ENCODE results near the gene AKNA.
"Not testable (repeated sequence)": the region's sequence is repeated elsewhere in the genome, so short reads cannot be mapped to it uniquely, and the experiment has no call there.

Gene AKNA

DNA sequence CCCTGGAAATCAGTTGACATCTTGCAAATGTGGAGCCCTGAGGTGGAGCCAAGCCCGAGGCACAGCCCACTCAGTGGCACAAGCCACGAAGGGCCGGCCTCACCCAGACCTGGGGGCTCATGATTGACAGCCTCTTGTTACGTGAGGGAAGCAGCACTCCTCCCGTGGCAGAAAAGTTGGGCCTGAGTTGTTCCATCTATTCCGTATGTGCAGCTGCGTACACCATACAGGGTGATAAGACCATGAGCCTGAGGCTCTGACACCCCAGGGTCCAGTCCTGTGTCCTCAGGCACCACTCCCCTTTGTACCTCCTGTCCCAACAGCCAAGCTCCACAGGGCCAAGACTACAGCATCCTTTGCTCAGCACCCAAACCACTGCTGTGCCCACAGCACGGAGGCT is 60.0 kb downstream of the AKNA start:
- in situ Hi-C loops (cut with MboI; ENCODE audit: low sequenced_read_pairs, unreplicated experiment), result no loop called here
- DNase-seq (ENCODE audit: low spot score), result peak; percentile 64
- TF ChIP-seq, protein P1, sequence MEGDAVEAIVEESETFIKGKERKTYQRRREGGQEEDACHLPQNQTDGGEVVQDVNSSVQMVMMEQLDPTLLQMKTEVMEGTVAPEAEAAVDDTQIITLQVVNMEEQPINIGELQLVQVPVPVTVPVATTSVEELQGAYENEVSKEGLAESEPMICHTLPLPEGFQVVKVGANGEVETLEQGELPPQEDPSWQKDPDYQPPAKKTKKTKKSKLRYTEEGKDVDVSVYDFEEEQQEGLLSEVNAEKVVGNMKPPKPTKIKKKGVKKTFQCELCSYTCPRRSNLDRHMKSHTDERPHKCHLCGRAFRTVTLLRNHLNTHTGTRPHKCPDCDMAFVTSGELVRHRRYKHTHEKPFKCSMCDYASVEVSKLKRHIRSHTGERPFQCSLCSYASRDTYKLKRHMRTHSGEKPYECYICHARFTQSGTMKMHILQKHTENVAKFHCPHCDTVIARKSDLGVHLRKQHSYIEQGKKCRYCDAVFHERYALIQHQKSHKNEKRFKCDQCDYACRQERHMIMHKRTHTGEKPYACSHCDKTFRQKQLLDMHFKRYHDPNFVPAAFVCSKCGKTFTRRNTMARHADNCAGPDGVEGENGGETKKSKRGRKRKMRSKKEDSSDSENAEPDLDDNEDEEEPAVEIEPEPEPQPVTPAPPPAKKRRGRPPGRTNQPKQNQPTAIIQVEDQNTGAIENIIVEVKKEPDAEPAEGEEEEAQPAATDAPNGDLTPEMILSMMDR (IDR thresholded peaks at IDR 0.05; ENCODE audit: borderline replicate concordance, control extremely low read depth, extremely low read depth, insufficient read depth, missing control alignments), result no peak

DNA sequence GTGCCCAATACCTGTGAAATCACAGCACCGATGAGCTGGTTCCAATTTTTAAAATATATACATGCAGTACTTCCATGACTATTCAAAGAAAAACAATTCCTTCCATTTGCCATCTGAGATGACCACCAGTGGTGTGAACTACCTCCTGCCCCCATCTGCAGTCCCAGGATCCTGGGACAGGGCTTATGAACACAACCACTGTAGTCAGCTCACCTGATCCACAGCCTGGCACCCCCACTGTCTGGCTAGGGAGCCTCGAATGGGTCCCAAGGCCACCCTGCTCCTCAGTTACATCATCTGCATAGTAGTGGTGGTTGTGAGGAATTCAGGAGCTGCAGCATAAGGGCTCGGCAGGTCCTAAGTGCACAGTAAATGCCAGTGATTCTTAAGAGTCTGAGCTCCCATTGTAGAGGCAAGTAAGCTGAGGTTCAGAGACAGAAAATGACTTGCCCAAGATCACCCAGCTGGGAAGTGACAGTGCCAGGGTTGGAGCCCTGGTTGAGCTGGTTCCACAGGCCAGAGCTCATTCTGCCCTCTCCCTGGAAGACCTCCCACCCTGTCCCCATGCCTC is 62.0 kb downstream of the AKNA start:
- peak; percentile 63 for DNase-seq (ENCODE audit: low spot score)
- in situ Hi-C loops (cut with MboI; ENCODE audit: low sequenced_read_pairs, unreplicated experiment), result not testable (repeated sequence)

DNA sequence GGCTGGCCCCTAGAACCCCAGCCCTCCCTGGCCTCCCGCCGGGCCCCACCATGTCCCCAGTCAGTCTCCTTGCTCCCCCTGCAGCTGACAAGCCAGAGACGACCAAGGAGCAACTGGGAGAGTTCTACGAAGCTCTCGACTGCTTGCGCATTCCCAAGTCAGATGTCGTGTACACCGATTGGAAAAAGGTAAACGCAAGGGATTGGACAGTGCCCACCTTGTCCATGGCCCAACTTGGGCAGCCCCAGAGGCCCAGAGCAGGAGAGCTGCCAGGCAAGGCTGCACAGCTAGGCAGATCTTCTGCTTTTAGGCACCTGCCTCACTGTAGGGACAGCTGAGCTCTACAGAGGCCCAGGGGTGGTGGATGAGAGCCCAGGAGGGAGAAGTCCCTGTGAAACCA is 62.8 kb downstream of the AKNA start:
- DNase-seq (ENCODE audit: low spot score); in situ Hi-C loops (cut with MboI; ENCODE audit: low sequenced_read_pairs, unreplicated experiment): not testable (repeated sequence)

DNA sequence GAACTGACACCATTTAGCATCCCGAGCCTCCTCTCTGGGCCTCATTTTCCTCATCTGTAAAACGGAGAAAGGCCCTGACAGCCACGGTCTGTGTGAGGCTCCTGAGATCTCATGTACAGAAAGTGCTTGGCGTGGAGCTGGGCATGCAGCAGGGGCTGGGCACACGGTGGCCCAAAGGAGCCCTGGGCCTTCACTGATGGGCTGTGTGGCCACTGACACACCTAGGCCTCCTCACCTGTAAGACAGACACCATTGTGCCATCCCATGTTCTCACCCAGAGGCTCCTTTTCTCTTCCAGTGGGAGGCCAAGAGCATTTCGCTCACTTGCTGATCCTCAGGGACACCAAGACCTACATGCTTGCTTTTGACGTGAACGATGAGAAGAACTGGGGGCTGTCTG is 63.3 kb downstream of the AKNA start:
- in situ Hi-C loops (cut with MboI; ENCODE audit: low sequenced_read_pairs, unreplicated experiment), result no loop called here

DNA sequence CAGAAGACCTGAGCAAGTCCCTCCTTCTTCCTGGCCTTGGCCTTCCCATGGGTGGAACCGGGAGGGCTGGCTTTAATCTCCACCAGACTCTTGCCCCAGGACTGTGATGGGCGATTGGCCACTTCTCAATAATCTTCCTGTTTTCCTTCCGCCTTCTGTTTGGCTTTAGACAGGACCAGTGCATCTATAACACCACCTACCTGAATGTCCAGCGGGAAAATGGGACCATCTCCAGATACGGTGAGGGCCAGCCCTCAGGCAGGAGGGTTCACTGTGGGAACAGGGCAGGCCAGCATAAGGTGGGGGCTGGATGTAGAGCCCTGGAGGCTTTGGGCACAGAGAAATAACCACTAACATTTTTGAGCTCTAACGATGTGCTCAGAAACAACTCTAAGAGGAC is 63.9 kb downstream of the AKNA start:
- in situ Hi-C loops (cut with MboI; ENCODE audit: low sequenced_read_pairs, unreplicated experiment); DNase-seq (ENCODE audit: low spot score): not testable (repeated sequence)

More for the DNA sequence above, 63.3 kb downstream of the AKNA start:
- TF ChIP-seq, protein P1 (IDR thresholded peaks at IDR 0.05; ENCODE audit: borderline replicate concordance, control extremely low read depth, extremely low read depth, insufficient read depth, missing control alignments), result no peak
- peak; percentile 75 for DNase-seq (ENCODE audit: low spot score)

DNA sequence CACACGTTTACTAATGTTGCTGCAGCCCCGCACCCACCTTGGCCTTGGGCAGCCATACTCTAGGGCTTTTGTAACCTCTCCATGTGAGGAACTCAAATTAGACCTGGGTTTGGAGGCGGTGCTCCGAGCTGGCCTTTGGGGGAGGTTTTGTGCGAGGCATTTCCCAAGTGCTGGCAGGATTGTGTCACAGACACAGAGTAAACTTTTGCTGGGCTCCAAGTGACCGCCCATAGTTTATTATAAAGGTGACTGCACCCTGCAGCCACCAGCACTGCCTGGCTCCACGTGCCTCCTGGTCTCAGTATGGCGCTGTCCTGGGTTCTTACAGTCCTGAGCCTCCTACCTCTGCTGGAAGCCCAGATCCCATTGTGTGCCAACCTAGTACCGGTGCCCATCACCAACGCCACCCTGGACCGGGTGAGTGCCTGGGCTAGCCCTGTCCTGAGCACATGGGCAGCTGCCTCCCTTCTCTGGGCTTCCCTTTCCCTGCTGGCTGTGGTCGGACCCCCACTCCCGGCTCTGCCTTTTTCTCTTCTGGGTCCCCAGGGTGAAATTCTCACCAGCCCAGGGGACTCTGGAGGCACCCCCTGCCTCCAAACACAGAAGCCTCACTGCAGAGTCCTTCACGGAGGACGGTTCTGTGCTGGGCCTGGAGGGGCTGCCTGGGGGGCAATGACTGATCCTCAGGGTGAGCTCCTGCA is 64.8 kb downstream of the AKNA start, which contains the start of gene ORM1:
Gene ORM1, plus strand, starts transcription at position 268 of the 701 bp plus-strand sequence. Its CDS starts 36 bp downstream, at position 304.
- DNase-seq (ENCODE audit: low spot score); in situ Hi-C loops (cut with MboI; ENCODE audit: low sequenced_read_pairs, unreplicated experiment): not testable (repeated sequence)

DNA sequence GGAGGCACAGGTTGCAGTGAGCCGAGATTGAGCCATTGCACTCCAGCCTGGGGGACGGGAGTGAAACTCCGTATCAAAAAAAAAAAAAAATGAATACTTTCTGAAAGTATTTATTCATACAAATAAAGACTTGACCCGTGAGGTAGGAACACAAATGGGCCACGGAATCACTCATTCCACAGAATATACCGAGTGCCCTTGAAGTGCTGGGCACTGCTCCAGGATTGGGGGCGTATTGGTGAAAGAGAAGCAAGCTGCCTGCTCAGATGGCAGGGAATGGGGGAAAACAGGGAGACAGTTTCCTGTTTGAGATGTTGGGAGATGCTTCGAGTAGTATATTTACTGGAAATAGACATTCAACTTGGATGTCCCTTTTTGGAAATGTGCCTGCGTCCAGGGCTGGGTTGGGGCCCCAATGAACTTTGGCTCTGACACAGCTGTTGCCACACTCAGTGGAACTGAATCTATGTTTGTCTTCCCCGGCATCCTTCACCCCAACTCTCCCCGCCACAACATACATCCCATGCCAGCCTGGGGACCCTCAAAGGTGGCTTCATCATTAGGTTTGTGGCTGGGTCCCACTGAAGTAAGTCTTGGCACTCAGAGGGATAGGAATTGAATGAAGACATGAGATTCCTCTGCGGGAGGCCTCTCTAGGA is 65.5 kb downstream of the AKNA start:
- DNase-seq (ENCODE audit: low spot score); in situ Hi-C loops (cut with MboI; ENCODE audit: low sequenced_read_pairs, unreplicated experiment): not testable (repeated sequence)

DNA sequence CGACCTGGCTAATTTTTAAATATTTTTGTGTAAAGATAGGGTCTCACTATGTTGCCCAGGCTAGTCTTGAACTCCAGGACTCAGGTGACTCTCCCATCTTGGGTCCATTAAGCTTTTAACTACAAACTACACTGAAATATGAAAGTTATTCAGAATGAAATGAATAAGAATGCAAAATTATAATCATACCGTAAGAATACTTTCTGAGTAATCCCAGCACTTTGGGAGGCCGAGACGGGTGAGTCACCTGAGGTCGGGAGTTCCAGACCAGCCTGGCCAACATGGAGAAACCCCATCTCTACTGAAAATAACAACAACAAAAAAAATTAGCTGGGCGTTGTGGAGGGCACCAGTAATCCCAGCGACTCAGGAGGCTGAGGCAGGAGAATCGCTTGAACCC is 66.0 kb downstream of the AKNA start:
- in situ Hi-C loops (cut with MboI; ENCODE audit: low sequenced_read_pairs, unreplicated experiment), result no loop called here
- TF ChIP-seq, protein P1 (IDR thresholded peaks at IDR 0.05; ENCODE audit: borderline replicate concordance, control extremely low read depth, extremely low read depth, insufficient read depth, missing control alignments), result no peak
- no peak for DNase-seq (ENCODE audit: low spot score)

DNA sequence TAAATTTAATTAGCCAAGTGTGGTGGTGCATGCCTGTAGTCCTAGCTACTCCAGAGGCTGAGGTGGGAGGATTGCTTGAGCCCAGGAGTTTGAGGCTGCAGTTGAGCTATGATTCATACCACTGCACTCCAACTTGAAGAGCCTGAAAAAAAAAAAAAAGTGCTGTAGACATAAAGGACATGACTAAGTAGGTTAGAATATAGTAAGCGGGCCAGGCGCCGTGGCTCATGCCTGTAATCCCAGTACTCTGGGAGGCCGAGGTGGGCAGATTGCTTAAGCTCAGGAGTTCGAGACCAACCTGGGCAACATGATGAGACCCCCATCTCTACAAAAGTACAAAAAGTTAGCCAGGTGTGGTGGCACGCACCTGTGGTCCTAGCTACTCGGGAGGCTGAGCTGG is 67.1 kb downstream of the AKNA start:
- DNase-seq (ENCODE audit: low spot score); in situ Hi-C loops (cut with MboI; ENCODE audit: low sequenced_read_pairs, unreplicated experiment): not testable (repeated sequence)

DNA sequence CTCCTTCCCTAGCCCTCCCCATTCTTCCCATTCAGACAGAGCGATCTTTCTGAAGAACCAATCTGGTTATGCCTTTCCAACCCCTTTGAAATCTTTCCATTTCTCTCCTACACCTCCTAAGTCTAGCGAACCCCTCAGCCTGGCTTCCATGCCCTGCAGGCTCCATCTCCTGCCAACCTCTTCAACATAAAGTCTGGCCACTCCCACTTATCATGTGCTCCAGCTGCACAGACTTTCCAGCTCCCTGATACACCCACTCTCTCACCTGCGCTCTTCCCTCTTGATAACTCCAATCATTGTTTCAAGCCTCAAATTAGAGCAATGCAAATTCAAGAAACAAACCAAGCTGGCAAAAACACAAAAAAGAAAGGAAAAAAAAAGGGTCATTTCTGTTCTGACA is 68.6 kb downstream of the AKNA start:
- no peak for DNase-seq (ENCODE audit: low spot score)

More for the DNA sequence above, 68.6 kb downstream of the AKNA start:
- TF ChIP-seq, protein P1 (IDR thresholded peaks at IDR 0.05; ENCODE audit: borderline replicate concordance, control extremely low read depth, extremely low read depth, insufficient read depth, missing control alignments), result no peak
- in situ Hi-C loops (cut with MboI; ENCODE audit: low sequenced_read_pairs, unreplicated experiment), result no loop called here

Measured in GM13976 (cell line).